GM21786 (cell line): ENCODE data around the gene MSRB1.
"Not testable (repeated sequence)": the region's sequence is repeated elsewhere in the genome, so short reads cannot be mapped to it uniquely, and the experiment has no call there.

Source experiments
- ATAC-seq: cut with Tn5 transposase; IDR thresholded peaks from one replicate; pipeline ENCODE4 v1.9.1; 2021; ENCODE audit not compliant: unreplicated experiment

The MSRB1 gene

DNA sequence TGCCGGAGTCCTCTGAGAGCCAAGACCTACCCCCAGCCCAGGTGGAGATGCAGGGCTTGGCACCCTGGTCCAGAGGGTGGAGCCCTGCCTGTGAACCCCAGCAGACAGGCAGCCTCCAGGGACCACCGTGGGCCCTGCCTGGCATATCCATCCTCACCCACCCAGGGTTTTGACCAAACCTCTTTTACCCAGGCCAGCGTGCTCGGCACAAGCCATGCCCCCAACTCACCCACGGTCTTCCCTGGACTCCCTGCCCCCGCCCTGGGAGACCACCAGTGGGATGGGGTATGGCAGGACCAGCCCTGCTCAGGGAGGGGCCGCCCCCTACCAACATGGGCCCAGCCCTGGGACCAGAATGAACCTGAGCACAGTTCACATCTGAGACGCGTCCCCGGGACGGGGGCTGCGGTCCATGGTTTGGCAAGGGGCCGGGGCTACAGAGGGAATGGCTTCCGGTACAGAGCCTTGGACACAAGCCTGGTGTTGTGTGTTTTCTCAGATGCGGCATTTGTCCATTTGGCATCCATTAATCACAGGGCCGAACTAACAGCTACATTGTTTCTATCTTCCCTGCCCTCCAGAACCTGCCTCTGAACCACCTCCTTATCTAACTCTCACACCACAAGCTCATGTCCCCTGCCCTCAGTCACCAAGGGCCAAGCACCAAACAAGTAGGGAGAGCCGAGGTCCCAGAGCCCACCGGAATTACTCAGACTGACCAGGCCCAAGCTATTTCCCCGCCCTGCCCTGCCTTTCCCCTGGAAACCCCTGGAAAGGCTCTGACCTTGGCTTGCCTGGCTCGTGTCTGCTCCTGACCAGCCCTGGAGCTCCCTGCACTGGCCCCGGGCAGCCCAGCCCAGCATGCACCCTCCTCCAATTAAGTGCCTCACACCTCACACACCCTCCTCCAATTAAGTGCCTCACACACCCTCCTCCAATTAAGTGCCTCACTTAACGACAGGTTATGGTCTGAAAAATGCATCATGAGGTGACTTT, 38.9 kb downstream of the MSRB1 start:
- ATAC-seq, result no peak

DNA sequence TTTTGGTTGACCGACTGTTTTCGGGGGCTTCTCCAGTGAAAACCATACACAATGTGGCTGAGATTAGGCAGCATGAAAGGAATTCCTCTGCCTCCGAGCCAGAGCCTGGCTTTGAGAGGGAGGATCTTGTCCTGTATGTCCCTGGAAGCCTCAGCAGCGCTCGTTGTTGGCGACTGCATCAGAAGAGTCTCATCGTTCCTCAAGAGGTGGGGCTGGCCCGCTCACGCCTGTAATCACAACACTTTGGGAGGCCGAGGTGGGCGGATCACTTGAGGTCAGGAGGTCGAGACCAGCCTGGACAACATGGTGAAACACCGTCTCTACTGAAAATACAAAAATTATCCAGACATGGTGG, 39.8 kb downstream of the MSRB1 start:
- no peak for ATAC-seq

DNA sequence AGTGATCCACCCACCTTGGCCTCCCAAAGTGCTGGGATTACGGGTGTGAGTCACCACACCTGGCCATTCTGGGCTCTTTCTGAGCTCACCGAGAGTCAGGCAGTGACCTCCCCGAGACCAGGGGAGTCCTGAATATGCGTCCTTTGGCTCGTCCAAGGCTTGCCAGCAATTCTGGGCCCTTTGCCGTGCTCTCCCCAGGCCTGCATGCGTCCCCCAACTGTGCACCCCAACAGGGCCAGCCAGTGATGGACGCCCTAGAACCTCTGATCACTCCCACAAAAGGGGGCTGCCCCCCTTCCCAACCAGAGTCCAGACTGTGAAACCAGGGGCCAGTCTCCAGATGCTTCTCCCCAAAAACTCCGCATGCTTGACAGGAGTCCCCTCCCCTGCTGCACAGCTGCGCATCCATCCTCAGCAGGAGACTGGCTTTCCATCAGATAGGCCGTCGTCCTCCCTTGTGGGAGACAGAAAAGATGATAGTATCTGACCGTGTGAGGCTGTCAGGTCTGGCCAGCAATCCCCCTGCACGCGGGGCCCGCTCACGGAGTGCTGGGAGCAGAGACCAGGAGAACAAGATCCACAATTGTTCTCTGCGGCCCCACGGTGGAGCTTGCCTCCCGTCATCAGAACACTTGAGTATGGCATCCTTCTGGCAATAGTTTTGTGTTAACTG, 40.3 kb downstream of the MSRB1 start:
- no peak for ATAC-seq

DNA sequence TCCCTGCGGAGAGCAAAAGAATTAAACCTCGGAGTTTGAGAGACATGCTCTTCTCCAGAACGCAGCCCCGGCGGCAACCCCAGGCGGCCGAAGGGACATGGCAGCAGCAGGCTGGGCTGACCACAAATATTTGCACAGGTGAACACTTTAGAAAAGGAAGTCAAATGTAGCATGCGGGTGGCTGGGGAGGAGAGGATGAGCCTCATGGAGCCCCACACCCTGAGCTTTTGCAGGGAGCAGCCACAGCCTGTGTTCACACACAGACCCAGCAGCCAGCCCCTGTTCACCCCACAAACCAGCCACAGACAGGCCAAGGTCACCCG, 42.6 kb downstream of the MSRB1 start:
- no peak for ATAC-seq

DNA sequence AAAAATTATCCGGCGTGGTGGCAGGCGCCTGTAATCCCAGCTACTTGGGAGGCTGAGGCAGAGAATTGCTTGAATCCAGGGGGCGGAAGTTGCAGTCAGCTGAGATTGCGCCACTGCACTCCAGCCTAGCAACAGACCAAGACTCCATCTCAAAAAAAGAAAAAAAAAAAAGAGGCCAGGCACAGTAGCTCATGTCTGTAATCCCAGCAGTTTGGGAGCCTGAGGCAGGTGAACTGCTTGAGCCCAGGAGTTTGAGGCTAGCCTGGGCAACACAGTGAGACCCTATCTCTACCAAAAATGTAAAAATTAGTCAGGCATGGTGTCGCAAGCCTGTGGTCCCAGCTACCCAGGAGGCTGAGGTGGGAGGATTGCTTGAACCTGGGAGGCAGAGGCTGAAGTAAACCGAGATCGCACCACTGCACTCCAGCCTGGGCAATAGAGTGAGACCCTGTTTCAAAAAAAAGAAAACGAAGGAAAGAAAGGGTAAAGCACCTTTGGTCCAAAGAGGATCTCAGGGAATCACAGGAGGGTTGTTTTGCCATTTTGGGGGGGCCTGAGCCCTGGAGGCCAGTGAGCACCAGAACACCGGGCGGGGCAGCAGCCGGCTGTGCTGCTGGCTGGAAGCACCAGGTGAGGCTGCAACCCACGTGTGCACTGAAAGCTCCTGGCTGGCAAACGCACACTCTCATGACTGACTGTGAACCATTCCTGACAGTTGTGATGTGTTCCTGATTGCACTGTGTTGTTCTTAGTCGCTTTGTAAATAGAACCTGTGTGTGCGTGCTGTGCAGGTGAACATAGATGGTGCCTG, 43.2 kb downstream of the MSRB1 start:
- no peak for ATAC-seq

DNA sequence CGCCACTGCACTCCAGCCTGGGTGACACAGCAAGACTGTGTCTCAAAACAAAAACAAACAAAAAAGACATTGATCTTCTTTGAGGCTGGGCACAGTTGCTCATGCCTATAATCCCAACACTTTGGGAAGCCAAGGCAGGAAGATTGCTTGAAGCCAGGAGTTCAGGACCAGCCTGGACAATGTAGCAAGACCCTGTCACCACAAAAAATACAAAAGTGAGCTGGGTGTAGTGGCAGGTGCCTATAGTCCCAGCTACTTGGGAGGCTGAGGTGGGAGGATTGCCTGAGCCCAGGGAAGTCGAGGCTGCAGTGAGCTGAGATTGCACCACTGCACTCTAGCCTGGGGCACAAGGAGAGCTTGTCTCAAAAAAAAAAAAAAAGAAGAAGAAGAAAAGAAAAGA, 45.3 kb downstream of the MSRB1 start:
- not testable (repeated sequence) for ATAC-seq

DNA sequence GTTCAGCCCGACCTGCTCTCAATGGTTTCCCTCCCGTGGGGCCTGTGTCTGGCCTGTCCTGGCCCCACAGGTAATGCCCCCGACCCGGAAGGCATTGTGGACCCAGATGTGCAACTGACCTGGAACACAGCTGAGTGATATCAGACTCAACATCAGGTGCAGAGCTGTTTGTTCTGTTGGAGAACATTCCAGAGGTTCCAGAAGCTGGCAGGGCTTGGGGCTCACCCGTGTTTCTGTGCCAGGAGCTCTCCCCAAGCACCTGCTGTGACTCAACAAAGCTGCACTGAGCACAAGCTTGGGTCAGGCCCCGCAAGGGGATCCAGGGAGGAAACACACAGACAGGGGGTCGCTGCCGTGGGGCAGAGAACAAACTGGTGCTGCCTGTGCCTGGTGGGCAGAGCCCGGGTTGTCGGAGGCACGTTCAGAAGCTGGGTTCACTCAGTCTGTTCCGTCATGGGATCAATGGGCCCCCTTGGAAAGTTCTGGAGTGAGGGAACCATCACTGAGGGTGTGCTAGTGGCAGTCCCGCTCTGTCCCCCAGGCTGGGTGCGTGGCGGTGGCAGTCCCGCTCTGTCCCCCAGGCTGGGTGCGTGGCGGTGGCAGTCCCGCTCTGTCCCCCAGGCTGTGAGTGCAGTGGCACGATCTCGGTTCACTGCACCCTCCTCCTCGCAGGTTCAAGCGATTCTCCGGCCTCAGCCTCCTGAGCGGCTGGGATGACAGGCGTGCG, 46.9 kb downstream of the MSRB1 start:
- ATAC-seq, result no peak

DNA sequence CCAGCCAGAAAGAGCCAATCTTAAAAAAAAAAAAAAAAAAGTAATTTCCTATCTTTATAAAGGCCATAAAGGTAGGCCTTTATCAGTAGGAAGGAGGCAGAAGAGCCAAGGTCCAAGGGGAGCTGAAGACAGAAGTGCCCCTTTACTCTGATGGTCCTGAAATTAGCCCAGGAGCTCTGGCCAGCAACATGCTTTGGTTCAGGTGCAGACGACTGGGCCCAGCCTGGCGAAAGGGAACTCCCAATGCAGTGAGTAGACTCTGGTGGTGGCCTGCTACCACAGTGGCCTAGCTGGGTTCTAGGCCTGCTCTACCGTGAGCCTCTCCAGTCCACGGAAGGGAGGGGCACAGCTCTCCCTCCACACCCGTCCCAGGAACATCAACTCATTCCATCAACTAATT, 47.9 kb downstream of the MSRB1 start:
- ATAC-seq, result no peak

DNA sequence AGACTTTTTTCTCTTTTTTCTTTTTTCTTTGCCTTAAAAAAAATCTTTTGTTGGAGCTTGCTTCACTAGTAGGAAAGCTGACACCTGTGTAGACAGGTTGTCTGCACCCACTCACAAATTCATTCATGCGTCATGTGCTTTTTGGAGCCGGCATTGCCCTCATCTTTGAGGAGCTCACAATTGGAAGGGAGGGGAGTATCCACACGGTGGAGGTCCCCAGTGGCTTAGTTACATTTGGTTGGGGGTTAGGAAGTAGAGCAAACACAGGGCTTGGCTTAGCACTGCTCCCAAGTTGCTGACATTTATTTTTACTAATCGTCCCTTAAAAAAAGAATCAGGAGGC, 52.3 kb downstream of the MSRB1 start:
- no peak for ATAC-seq

DNA sequence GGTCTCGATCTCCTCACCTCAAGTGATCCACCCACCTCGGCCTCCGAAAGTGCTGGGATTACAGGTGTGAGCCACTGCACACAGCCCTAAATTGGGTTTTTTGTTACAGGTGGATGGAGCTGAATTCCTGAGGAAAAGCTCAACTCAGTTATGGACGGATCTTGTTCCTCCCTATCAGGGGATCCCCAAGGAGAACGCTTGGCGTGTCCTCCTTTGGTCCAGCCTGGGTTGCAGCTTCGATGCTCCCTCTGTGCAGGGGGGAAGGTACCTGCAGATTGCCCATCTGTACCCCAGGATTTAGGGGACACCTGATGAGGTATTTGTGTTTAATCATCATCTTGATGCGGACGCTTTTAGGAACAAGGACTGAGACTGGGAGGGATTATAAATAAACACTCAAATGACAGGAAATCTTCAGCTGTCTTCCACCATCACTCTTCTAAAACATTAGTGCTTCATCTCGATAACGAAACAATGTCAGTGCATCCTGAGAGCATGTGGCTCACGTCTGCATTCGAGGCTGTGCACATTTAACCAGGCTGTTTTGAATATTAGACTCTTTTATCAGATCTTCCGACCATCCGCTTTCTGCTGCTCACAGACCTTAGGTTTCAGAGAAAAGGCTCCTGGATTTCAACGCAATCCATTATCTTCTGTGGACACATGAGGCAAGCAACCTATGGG, 52.8 kb downstream of the MSRB1 start:
- no peak for ATAC-seq
